ENCODE results near the gene KBTBD3. TPM values are rescaled to one million over a fixed set of nuclear protein-coding genes. Genes with fewer than 3 reads are reported as not detected.

The KBTBD3 gene
- total RNA-seq, 1 donor from 2014 or later: 6.9 TPM

DNA sequence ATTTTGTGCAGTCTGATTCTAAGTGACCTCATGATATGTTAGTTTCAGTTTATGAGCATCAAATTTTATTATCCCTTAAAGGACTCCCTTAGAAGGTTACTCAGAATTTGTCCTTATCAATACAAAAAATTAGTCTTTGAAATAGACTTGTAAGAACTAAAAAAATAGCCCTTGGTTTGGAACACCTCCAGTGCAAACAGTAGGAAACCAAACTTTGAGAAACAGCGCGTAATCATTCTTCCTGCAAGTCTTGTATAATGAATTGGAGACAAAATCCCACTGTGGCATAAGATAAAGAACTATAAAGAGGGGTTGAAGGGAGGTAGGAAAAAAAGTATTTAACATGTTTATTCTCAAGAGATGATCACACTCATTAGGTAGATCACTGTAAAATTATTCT is 44.3 kb downstream of the KBTBD3 start:
- Mint-ChIP-seq H3K27me3 (ENCODE audit: insufficient read depth, low read depth) (no peaks in the 10 kb centered on the region), H3K9me3 (no peaks in the 10 kb centered on the region), H3K4me1 (peaks cover 9% of the 10 kb centered on the region), H3K27ac (no peak overlapping the region), H3K4me3 (no peak overlapping the region), H3K36me3 (no peaks in the 10 kb centered on the region)
- H4K20me1 ChIP-seq (ENCODE audit: low read depth): no peaks in the 10 kb centered on the region
- TF ChIP-seq, protein P1, sequence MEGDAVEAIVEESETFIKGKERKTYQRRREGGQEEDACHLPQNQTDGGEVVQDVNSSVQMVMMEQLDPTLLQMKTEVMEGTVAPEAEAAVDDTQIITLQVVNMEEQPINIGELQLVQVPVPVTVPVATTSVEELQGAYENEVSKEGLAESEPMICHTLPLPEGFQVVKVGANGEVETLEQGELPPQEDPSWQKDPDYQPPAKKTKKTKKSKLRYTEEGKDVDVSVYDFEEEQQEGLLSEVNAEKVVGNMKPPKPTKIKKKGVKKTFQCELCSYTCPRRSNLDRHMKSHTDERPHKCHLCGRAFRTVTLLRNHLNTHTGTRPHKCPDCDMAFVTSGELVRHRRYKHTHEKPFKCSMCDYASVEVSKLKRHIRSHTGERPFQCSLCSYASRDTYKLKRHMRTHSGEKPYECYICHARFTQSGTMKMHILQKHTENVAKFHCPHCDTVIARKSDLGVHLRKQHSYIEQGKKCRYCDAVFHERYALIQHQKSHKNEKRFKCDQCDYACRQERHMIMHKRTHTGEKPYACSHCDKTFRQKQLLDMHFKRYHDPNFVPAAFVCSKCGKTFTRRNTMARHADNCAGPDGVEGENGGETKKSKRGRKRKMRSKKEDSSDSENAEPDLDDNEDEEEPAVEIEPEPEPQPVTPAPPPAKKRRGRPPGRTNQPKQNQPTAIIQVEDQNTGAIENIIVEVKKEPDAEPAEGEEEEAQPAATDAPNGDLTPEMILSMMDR (IDR thresholded peaks at IDR 0.05): no peak
- TF ChIP-seq EZH2 (IDR thresholded peaks at IDR 0.05) (no peak), EZH2phosphoT487 (IDR thresholded peaks at IDR 0.05) (no peak)
- H3F3A ChIP-seq (ENCODE audit: low read depth): no peaks in the 10 kb centered on the region
- H3K27me3 ChIP-seq: no peaks in the 10 kb centered on the region
- no peaks in the 10 kb centered on the region for H3K36me3 ChIP-seq
- H3K4me1 ChIP-seq: no peaks in the 10 kb centered on the region
- H3K4me2 ChIP-seq: no peak overlapping the region
- no peak overlapping the region for H3K4me3 ChIP-seq
- no peak overlapping the region for H3K27ac ChIP-seq
- no peak for DNase-seq (ENCODE audit: low spot score)
- H3K9ac ChIP-seq: no peak overlapping the region
- H3K79me2 ChIP-seq (ENCODE audit: low read depth): no peaks in the 10 kb centered on the region
- H3K9me3 ChIP-seq (ENCODE audit: low read depth): no peaks in the 10 kb centered on the region
- H2AFZ ChIP-seq (replicated peaks): no peak overlapping the region

DNA sequence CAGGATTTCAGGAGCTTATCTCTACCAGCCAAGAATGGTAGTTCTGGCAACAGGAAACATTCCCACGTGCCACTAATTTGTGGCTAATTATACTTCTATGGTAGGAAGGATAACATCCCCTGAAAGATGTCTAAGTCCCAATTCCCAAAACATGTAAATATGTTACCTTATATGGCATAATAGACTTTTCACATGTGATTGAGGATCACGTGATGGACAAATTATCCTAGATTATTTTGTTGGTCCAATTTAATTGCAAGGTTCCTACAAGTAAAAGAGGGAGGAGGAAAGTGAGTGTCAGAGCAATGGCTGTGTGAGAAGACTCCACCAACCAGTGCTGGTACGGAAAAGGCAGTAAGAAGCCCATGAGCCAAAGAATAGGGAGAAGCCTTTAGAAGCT is 45.2 kb downstream of the KBTBD3 start:
- Mint-ChIP-seq H3K27me3 (ENCODE audit: insufficient read depth, low read depth) (no peaks in the 10 kb centered on the region), H3K36me3 (no peaks in the 10 kb centered on the region), H3K27ac (no peak overlapping the region), H3K9me3 (peaks cover 2% of the 10 kb centered on the region), H3K4me3 (no peak overlapping the region), H3K4me1 (peaks cover 9% of the 10 kb centered on the region)
- no peaks in the 10 kb centered on the region for H3K9me3 ChIP-seq (ENCODE audit: low read depth)
- no peak overlapping the region for H3K9ac ChIP-seq
- DNase-seq (ENCODE audit: low spot score): no peak
- no peaks in the 10 kb centered on the region for H3K36me3 ChIP-seq
- H3K27me3 ChIP-seq: no peaks in the 10 kb centered on the region
- H3K4me2 ChIP-seq: no peak overlapping the region
- H3K4me3 ChIP-seq: no peak overlapping the region
- no peak overlapping the region for H2AFZ ChIP-seq (replicated peaks)
- no peaks in the 10 kb centered on the region for H4K20me1 ChIP-seq (ENCODE audit: low read depth)
- no peak for TF ChIP-seq EZH2phosphoT487 (IDR thresholded peaks at IDR 0.05)
- no peak for TF ChIP-seq EZH2 (IDR thresholded peaks at IDR 0.05)
- TF ChIP-seq, protein P1 (IDR thresholded peaks at IDR 0.05): no peak
- H3K27ac ChIP-seq: no peak overlapping the region
- H3K4me1 ChIP-seq: no peaks in the 10 kb centered on the region
- H3K79me2 ChIP-seq (ENCODE audit: low read depth): no peaks in the 10 kb centered on the region
- no peaks in the 10 kb centered on the region for H3F3A ChIP-seq (ENCODE audit: low read depth)

- H3K79me2 ChIP-seq (ENCODE audit: low read depth): no peaks in the 10 kb centered on the region
- no peak for DNase-seq (ENCODE audit: low spot score)
Measured at GRCh38 chr11:106031202-106031810, 45.8 kb downstream of the KBTBD3 start.

More at GRCh38 chr11:106031202-106031810, 45.8 kb downstream of the KBTBD3 start:
- peaks cover 2% of the 10 kb centered on the region for H3K9me3 Mint-ChIP-seq
- Histone ChIP-seq H3K27ac (no peak overlapping the region), H3K9me3 (ENCODE audit: low read depth) (no peaks in the 10 kb centered on the region), H3K27me3 (no peaks in the 10 kb centered on the region), H2AFZ (replicated peaks) (no peak overlapping the region), H4K20me1 (ENCODE audit: low read depth) (no peaks in the 10 kb centered on the region), H3K36me3 (no peaks in the 10 kb centered on the region), H3K4me3 (no peak overlapping the region), H3K9ac (no peak overlapping the region), H3K4me1 (no peaks in the 10 kb centered on the region), H3K4me2 (no peak overlapping the region), H3F3A (ENCODE audit: low read depth) (no peaks in the 10 kb centered on the region)
- H3K4me3 Mint-ChIP-seq: no peak overlapping the region
- H3K27ac Mint-ChIP-seq: no peak overlapping the region
- no peaks in the 10 kb centered on the region for H3K36me3 Mint-ChIP-seq
- no peaks in the 10 kb centered on the region for H3K27me3 Mint-ChIP-seq (ENCODE audit: insufficient read depth, low read depth)
- TF ChIP-seq, protein P1 (IDR thresholded peaks at IDR 0.05): no peak
- TF ChIP-seq EZH2phosphoT487 (IDR thresholded peaks at IDR 0.05) (no peak), EZH2 (IDR thresholded peaks at IDR 0.05) (no peak)
- peaks cover 9% of the 10 kb centered on the region for H3K4me1 Mint-ChIP-seq

Data from neural progenitor cell (in vitro differentiated cells).